GM12878 (cell line): ENCODE data around the gene UBLCP1. TPM values are rescaled to one million over a fixed set of nuclear protein-coding genes. Genes with fewer than 3 reads are reported as not detected.
"Not testable (repeated sequence)": the region's sequence is repeated elsewhere in the genome, so short reads cannot be mapped to it uniquely, and the experiment has no call there.

Source experiments
- ATAC-seq: fragments of 200-7000 bp; cut with Tn5 transposase; 3 replicates; pipeline ENCODE4 v1.9.1; 2020; ENCODE audit warnings: mild to moderate bottlenecking, moderate library complexity
- BruUV-seq: library from RNA; stranded (reverse); fragments of 400-500 nt; replicated peaks from 2 replicates; lab custom pipeline; 2021; lab: Mats Ljungman, UMichigan
- CTCF ChIA-PET: fragments of 300-600 bp; sonication (Branson Sonifier 250); formaldehyde crosslinking; extraction: SDS; loops from one replicate; lab custom pipeline; 2021; ENCODE audit warnings: inconsistent platforms; lab: Yijun Ruan, JAX
- POLR2A ChIA-PET: fragments of 350-600 bp; formaldehyde crosslinking; extraction: SDS; loops from one replicate; lab custom pipeline; 2021; ENCODE audit warnings: inconsistent platforms; lab: Charles Lee
- RAD21 ChIA-PET: fragments of 300-600 bp; sonication (Branson Sonifier 250); formaldehyde crosslinking; loops from one replicate; lab custom pipeline; 2023; ENCODE audit warnings: antibody characterized with exemption; ENCODE audit not compliant: unreplicated experiment; lab: Charles Lee
- SMC1A ChIA-PET: fragments of 300-600 bp; sonication (Branson Sonifier 250); formaldehyde crosslinking; loops from one replicate; lab custom pipeline; 2023; ENCODE audit not compliant: unreplicated experiment, uncharacterized antibody; lab: Charles Lee
- DNase-seq: peaks from one replicate; pipeline ENCODE4 v3.0.0-alpha.2; 2011; ENCODE audit warnings: low read depth, low spot score
- FAIRE-seq: peaks from 3 replicates; lab custom pipeline; 2011; peaks lifted over from hg19 to GRCh38; lab: Jason Lieb, UNC
- H2AFZ ChIP-seq: 2 replicates; pipeline ENCODE4 v1.6.0; 2011; ENCODE audit warnings: low read depth, low read length, control low read depth; ENCODE audit not compliant: control insufficient read depth
- H3K27ac ChIP-seq: 2 replicates; pipeline ENCODE4 v1.5.1; 2011; ENCODE audit warnings: control low read depth; ENCODE audit not compliant: control insufficient read depth, insufficient read depth
- H3K27me3 ChIP-seq, 2 experiments: replicated peaks in 1 of 2; 2 replicates each; pipeline versions ENCODE4 v1.6.0 to v1.6.1; 2011; ENCODE audit warnings: low read length in 1 of 2; ENCODE audit not compliant: control insufficient read depth in 2 of 2, insufficient read depth in 2 of 2
- H3K36me3 ChIP-seq, 2 experiments: 2 replicates each; pipeline ENCODE4 v1.5.1; 2011; ENCODE audit warnings: low read length in 1 of 2; ENCODE audit not compliant: control insufficient read depth in 2 of 2, insufficient read depth in 2 of 2
- H3K4me1 ChIP-seq: 2 replicates; pipeline ENCODE4 v1.6.1; 2011; ENCODE audit warnings: mild to moderate bottlenecking, low read length, moderate library complexity, mixed read lengths; ENCODE audit not compliant: control insufficient read depth, insufficient read depth
- H3K4me2 ChIP-seq: 2 replicates; pipeline ENCODE4 v1.6.0; 2011; ENCODE audit warnings: control low read depth; ENCODE audit not compliant: control insufficient read depth, insufficient read depth
- H3K4me3 ChIP-seq: fragments of 200-600 bp; sonication (generic); 2 replicates; pipeline ENCODE4 v1.5.1; 2016
- H3K79me2 ChIP-seq: 2 replicates; pipeline ENCODE4 v1.6.0; 2011; ENCODE audit warnings: low read length; ENCODE audit not compliant: control insufficient read depth, insufficient read depth
- H3K9ac ChIP-seq: 2 replicates; pipeline ENCODE4 v1.8.0; 2011; ENCODE audit warnings: low read length, control low read depth, mixed read lengths; ENCODE audit not compliant: control insufficient read depth, insufficient read depth
- H3K9me3 ChIP-seq: replicated peaks from 3 replicates; pipeline ENCODE4 v1.5.1; 2011; ENCODE audit warnings: mild to moderate bottlenecking, low read length; ENCODE audit not compliant: control insufficient read depth, insufficient read depth
- H4K20me1 ChIP-seq: 2 replicates; pipeline ENCODE4 v1.6.0; 2011; ENCODE audit not compliant: control insufficient read depth, insufficient read depth
- BHLHE40 ChIP-seq, 2 experiments: fragments of 450-650 bp in 1 of 2; IDR thresholded peaks; 2 replicates each; pipeline ENCODE4 v1.6.1; 2011 to 2017; ENCODE audit warnings: low read depth in 2 of 2, borderline replicate concordance in 1 of 2, improper control_type of control experiment in 1 of 2, low read length in 1 of 2, mild to moderate bottlenecking in 1 of 2
- CBFB ChIP-seq: IDR thresholded peaks from 2 replicates; pipeline ENCODE4 v1.6.1; 2016; ENCODE audit warnings: antibody characterized with exemption, low read depth
- CBX5 ChIP-seq: sonication (generic); IDR thresholded peaks from 2 replicates; pipeline ENCODE4 v1.6.1; 2016; ENCODE audit warnings: low read depth, moderate library complexity, mild to moderate bottlenecking, inconsistent platforms
- HDAC6 ChIP-seq: fragments of 200-600 bp; sonication (generic); IDR thresholded peaks from one replicate; pipeline ENCODE4 v1.8.0; 2017; ENCODE audit warnings: antibody characterized with exemption; ENCODE audit not compliant: unreplicated experiment
- IKZF1 ChIP-seq: fragments of 450-650 bp; conservative IDR thresholded peaks from 2 replicates; pipeline ENCODE4 v1.6.1; 2017; ENCODE audit warnings: antibody characterized with exemption, mild to moderate bottlenecking
- IKZF2 ChIP-seq, 2 experiments: fragments of 450-650 bp; IDR thresholded peaks; 2 replicates each; pipeline ENCODE4 v1.6.1; 2017; ENCODE audit warnings: mild to moderate bottlenecking in 2 of 2, moderate library complexity in 2 of 2
- RAD51 ChIP-seq: fragments of 450-650 bp; IDR thresholded peaks from 2 replicates; pipeline ENCODE4 v1.6.1; 2016; ENCODE audit warnings: moderate library complexity, mild to moderate bottlenecking, inconsistent platforms
- SPI1 ChIP-seq: IDR thresholded peaks from 2 replicates; pipeline ENCODE4 v1.6.1; 2011; ENCODE audit warnings: low read depth, mild to moderate bottlenecking, low read length, moderate library complexity, borderline replicate concordance; ENCODE audit not compliant: insufficient read depth
- SREBF2 ChIP-seq: IDR thresholded peaks from 2 replicates; pipeline ENCODE4 v1.6.1; 2012; ENCODE audit warnings: mild to moderate bottlenecking, low read length
- TCF12 ChIP-seq: IDR thresholded peaks from 2 replicates; pipeline ENCODE4 v1.6.1; 2011; ENCODE audit warnings: low read depth, mild to moderate bottlenecking, low read length
- TCF7 ChIP-seq: IDR thresholded peaks from 2 replicates; pipeline ENCODE4 v1.6.1; 2014; ENCODE audit warnings: antibody characterized with exemption, borderline replicate concordance
- ZBTB33 ChIP-seq: fragments of 450-650 bp; IDR thresholded peaks from 2 replicates; pipeline ENCODE4 v1.6.1; 2017; ENCODE audit warnings: mild to moderate bottlenecking
- WGBS: methylation state at CpG from one replicate; pipeline ENCODE4 v1.1.6; 2016; ENCODE audit warnings: low lambda C conversion rate; ENCODE audit not compliant: insufficient replicate concordance, insufficient coverage; ENCODE audit errors: missing lambda C conversion rate; 5-methylcytosine and 5-hydroxymethylcytosine counted together
- in situ Hi-C: fragments of 300-500 bp; cut with MboI; formaldehyde crosslinking; loops from 9 replicates; pipeline ENCODE4 v1.14.3; 2018; ENCODE audit warnings: mixed read lengths
- intact Hi-C: fragments of 100-400 bp; cut with micrococcal nuclease; formaldehyde crosslinking; loops from one replicate; pipeline ENCODE4 v1.14.2; 2022; ENCODE audit not compliant: unreplicated experiment
- polyA plus RNA-seq, 11 experiments: library from polyadenylated mRNA; depleted of rRNA in 4 of 11; unstranded in 6 of 11; stranded (reverse) in 5 of 11; fragments of >200 nt; fragmentation: Nextera tagmentation in 4 of 11; fragmentation: Illumina TruSeq in 1 of 11; extraction: Ambion mirVana in 4 of 11; extraction: Trizol in 1 of 11; gene quantifications; 1 replicate in 1 of 11; 2 replicates in 10 of 11; pipeline versions ENCODE4 v1.2.1 to v1.2.3, GENCODE V29; 2011 to 2016; ENCODE audit warnings: inconsistent platforms in 2 of 11, missing spikeins in 2 of 11, low read depth in 1 of 11
- total RNA-seq, 4 experiments: library from RNA; depleted of rRNA in 3 of 4; stranded (reverse); fragments of >200 nt in 3 of 4; fragmentation: Illumina TruSeq in 1 of 4; extraction: Trizol in 1 of 4; gene quantifications; 2 replicates each; pipeline versions ENCODE4 v1.2.1 to v1.2.3, GENCODE V29; 2013 to 2021

UBLCP1 gene
- total and polyA plus RNA-seq, 10 of the 15 experiments (the other 5 are each of a cell fraction or from before 2014, with no cell fraction given): 18.8 to 44.2 (median 32.1) TPM

- Histone ChIP-seq H3K9me3 (peaks cover 21% of the 10 kb centered on the region), H3K79me2 (no peaks in the 10 kb centered on the region), H3K27me3 (no peaks in the 10 kb centered on the region), H2AFZ (no peak overlapping the region), H3K4me2 (no peak overlapping the region), H3K36me3 (no peaks in the 10 kb centered on the region), H3K4me3 (no peak overlapping the region), H3K27ac (no peak overlapping the region), H3K4me1 (no peaks in the 10 kb centered on the region), H4K20me1 (no peaks in the 10 kb centered on the region), H3K9ac (no peak overlapping the region)
- CTCF ChIA-PET: interaction anchor here (0.9 to 1.3 kb wide), 2 partner anchors 12 to 15 kb away, joined by 4 to 6 read pairs; no protein-coding TSS in a partner anchor
- intact Hi-C loops (no loop called here), in situ Hi-C loops (no loop called here)
- TF ChIP-seq TCF7 (no peak), CBFB (no peak), HDAC6 (no peak), CBX5 (no peak), SREBF2 (no peak)
- POLR2A ChIA-PET: no interaction called here
- BruUV-seq: no TSS peak
- SMC1A ChIA-PET: interaction anchor here (0.9 to 1.0 kb wide), 2 partner anchors 13 to 16 kb away, joined by 3 to 5 read pairs; no protein-coding TSS in a partner anchor
- FAIRE-seq (no peak), DNase-seq (no peak), ATAC-seq (no peak)
- WGBS: 23% methylated on average over 3 of the region's 3 CpGs
- RAD21 ChIA-PET: no interaction called here
These were observed 38.4 kb downstream of the UBLCP1 start for GRCh38 chr5:159301466-159301865.

GRCh38 chr5:159301929-159302860 lies 39.1 kb downstream of the UBLCP1 start:
- H3K9ac ChIP-seq, RAD21 ChIA-PET, H3K36me3 ChIP-seq, H3K4me2 ChIP-seq, H3K4me3 ChIP-seq, H4K20me1 ChIP-seq, intact Hi-C loops, H2AFZ ChIP-seq, H3K27me3 ChIP-seq, BruUV-seq, H3K79me2 ChIP-seq, H3K4me1 ChIP-seq, FAIRE-seq, in situ Hi-C loops, H3K27ac ChIP-seq, POLR2A ChIA-PET: not testable (repeated sequence)
- ATAC-seq: peak; percentile 55
- 71% methylated on average over 13 of the region's 13 CpGs for WGBS
- peak; percentile 11 for DNase-seq
- peaks cover 21% of the 10 kb centered on the region for H3K9me3 ChIP-seq
- ChIA-PET SMC1A (interaction anchor here (1.0 kb wide), 1 partner anchor 15 kb away, joined by 3 read pairs; no protein-coding TSS in a partner anchor), CTCF (interaction anchor here (0.9 to 1.3 kb wide), 2 partner anchors 13 to 15 kb away, joined by 4 to 6 read pairs; no protein-coding TSS in a partner anchor)
- TF ChIP-seq BHLHE40 (IDR thresholded peaks at IDR 0.05; ENCODE audit: borderline replicate concordance in 1 of 2, low read depth in 2 of 2, low read length in 1 of 2) (peak in 1 of 2 experiments; percentile 48; a peak in 1 of 4 replicates), IKZF1 (0 out of 2 replicates have a peak, but pooled peaks have one; percentile 26), SPI1 (peak; percentile 13; the same call in 1 of the 2 replicates), TCF12 (peak; percentile 64; the same call in 1 of the 2 replicates), IKZF2 (IDR thresholded peaks at IDR 0.05) (peak; percentile 39 to 48; a peak in 3 of 4 replicates), RAD51 (peak; percentile 70), ZBTB33 (peak; percentile 58; the same call in 1 of the 2 replicates)
